Transverse colon (tissue), 4 donors: ENCODE results near the gene RFTN1. TPM values are rescaled to one million over a fixed set of nuclear protein-coding genes. Genes with fewer than 3 reads are reported as not detected.
A peak's percentile ranks its signal among the peaks of the same experiment; 100 is the strongest.

Experiments used
- DNase-seq: peaks from one replicate; pipeline ENCODE4 v3.0.0-alpha.2; 2019
- H3K27ac ChIP-seq, 4 donors: fragments of 200-600 bp; sonication (generic); 2 replicates each; pipeline ENCODE4 v1.5.1; 2016 to 2018; ENCODE audit warnings: inconsistent platforms in 4 of 4
- H3K27me3 ChIP-seq: fragments of 200-600 bp; sonication (generic); 2 replicates; pipeline ENCODE4 v1.5.1; 2017; ENCODE audit warnings: inconsistent platforms
- H3K36me3 ChIP-seq, 4 donors: fragments of 200-600 bp; sonication (generic); 2 replicates each; pipeline ENCODE4 v1.5.1; 2017 to 2019; ENCODE audit warnings: inconsistent platforms in 4 of 4
- H3K4me1 ChIP-seq, 4 donors: fragments of 200-600 bp; sonication (generic); 2 replicates each; pipeline ENCODE4 v1.5.1; 2017 to 2020; ENCODE audit warnings: inconsistent platforms in 4 of 4
- H3K4me3 ChIP-seq, 4 donors: fragments of 200-600 bp; sonication (generic); 1 replicate in 1 of 4; 2 replicates in 3 of 4; pipeline versions ENCODE4 v1.5.1 to v1.6.1; 2017 to 2019; ENCODE audit warnings: inconsistent platforms in 4 of 4
- H3K9me3 ChIP-seq, 2 donors: fragments of 200-600 bp; sonication (generic); 2 replicates each; pipeline ENCODE4 v1.5.1; 2017 to 2019; ENCODE audit warnings: inconsistent platforms in 2 of 2
- EP300 ChIP-seq: sonication (generic); formaldehyde crosslinking; IDR thresholded peaks from one replicate; pipeline ENCODE4 v1.6.1; 2017; ENCODE audit warnings: antibody characterized with exemption, low read depth
- POLR2A ChIP-seq: fragments of 450-650 bp; IDR thresholded peaks from one replicate; pipeline ENCODE4 v1.6.1; 2016; ENCODE audit warnings: antibody characterized with exemption, mild to moderate bottlenecking, moderate library complexity
- POLR2AphosphoS5 ChIP-seq, 3 donors: sonication (generic); formaldehyde crosslinking; IDR thresholded peaks; one replicate each; pipeline ENCODE4 v1.6.1; 2016; ENCODE audit warnings: antibody characterized with exemption in 3 of 3
- WGBS, 2 donors: methylation state at CpG; one replicate each; pipeline ENCODE4 v1.1.5; 2018; ENCODE audit warnings: low coverage in 1 of 2; 5-methylcytosine and 5-hydroxymethylcytosine counted together
- in situ Hi-C, 4 donors: fragments of 200-750 bp; cut with MboI; loops; one replicate each; pipeline versions ENCODE4 v1.15.0 to v1.15.1; 2017; ENCODE audit warnings: low sequenced_read_pairs in 3 of 4, low pct_ligation_motif_present in 1 of 4, low pct_unique_long_range_greater_than_20kb in 1 of 4
- intact Hi-C: fragments of 100-400 bp; cut with DNase I; formaldehyde crosslinking; loops from one replicate; pipeline ENCODE4 v1.15.1; 2023; ENCODE audit warnings: low total_unique reads
- total RNA-seq, 4 donors: library from RNA; depleted of rRNA; stranded (reverse); fragments of >200 nt; gene quantifications; one replicate each; pipeline ENCODE4 v1.1.0, GENCODE V29; 2016
- TF ChIP-seq, protein P1 (sequence below), 5 experiments: fragments of 200-600 bp in 3 of 5; fragments of 450-650 bp in 2 of 5; sonication (generic) in 3 of 5; IDR thresholded peaks; 1 replicate in 2 of 5; 2 replicates in 3 of 5; pipeline ENCODE4 v1.5.1; 2016 to 2017; ENCODE audit warnings: antibody characterized with exemption in 5 of 5, inconsistent platforms in 3 of 5, mild to moderate bottlenecking in 2 of 5, moderate library complexity in 1 of 5

The RFTN1 gene
- total RNA-seq, 4 donors from 2014 or later: 6.7 to 25.7 (median 15.7) TPM

GRCh38 chr3:16482194-16482769 lies 31.2 kb downstream of the RFTN1 start:
- no peaks in the 10 kb centered on the region for H3K36me3 ChIP-seq
- H3K27ac ChIP-seq: peak overlapping the region; percentile 44 to 51 (median 47)
- intact Hi-C loops: no loop called here
- DNase-seq: no peak
- 70 to 75% methylated on average over 2 to 5 of the region's 5 CpGs for WGBS, 2 donors
- H3K27me3 ChIP-seq: no peaks in the 10 kb centered on the region
- TF ChIP-seq EP300 (no peak), POLR2A (no peak), POLR2AphosphoS5 (IDR thresholded peaks at IDR 0.05) (no peak)
- TF ChIP-seq, protein P1, sequence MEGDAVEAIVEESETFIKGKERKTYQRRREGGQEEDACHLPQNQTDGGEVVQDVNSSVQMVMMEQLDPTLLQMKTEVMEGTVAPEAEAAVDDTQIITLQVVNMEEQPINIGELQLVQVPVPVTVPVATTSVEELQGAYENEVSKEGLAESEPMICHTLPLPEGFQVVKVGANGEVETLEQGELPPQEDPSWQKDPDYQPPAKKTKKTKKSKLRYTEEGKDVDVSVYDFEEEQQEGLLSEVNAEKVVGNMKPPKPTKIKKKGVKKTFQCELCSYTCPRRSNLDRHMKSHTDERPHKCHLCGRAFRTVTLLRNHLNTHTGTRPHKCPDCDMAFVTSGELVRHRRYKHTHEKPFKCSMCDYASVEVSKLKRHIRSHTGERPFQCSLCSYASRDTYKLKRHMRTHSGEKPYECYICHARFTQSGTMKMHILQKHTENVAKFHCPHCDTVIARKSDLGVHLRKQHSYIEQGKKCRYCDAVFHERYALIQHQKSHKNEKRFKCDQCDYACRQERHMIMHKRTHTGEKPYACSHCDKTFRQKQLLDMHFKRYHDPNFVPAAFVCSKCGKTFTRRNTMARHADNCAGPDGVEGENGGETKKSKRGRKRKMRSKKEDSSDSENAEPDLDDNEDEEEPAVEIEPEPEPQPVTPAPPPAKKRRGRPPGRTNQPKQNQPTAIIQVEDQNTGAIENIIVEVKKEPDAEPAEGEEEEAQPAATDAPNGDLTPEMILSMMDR (IDR thresholded peaks at IDR 0.05): no peak
- no peak overlapping the region for H3K4me3 ChIP-seq
- peaks cover 3 to 38% (median 13%) of the 10 kb centered on the region in 4 donors for H3K4me1 ChIP-seq
- in situ Hi-C loops: no loop called here
- no peaks in the 10 kb centered on the region for H3K9me3 ChIP-seq

DNA sequence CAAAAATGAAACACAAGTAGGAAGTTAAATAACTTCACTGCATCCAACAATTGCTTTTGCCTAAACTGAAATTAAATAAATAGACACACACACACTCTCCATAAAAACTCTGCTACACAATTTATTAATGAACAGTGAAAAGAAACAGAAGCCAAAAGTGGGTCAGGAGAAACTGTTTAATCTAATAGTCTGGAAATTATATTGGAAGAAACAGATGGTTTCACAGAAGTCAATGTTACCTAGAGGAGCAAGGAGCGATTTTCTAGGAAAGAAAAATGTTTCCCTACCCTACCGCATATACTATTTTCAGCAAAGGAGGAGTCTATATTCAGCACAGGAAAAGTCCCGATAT lies 32.0 kb downstream of the RFTN1 start:
- Histone ChIP-seq H3K27me3 (no peaks in the 10 kb centered on the region), H3K9me3 (no peaks in the 10 kb centered on the region), H3K36me3 (no peaks in the 10 kb centered on the region), H3K27ac (peak overlapping the region; percentile 22 to 48 (median 35)), H3K4me3 (no peak overlapping the region), H3K4me1 (peaks cover 3 to 46% (median 13%) of the 10 kb centered on the region in 4 donors)
- in situ Hi-C loops: no loop called here
- DNase-seq: no peak
- 59 to 80% methylated on average over 1 to 3 of the region's 3 CpGs for WGBS, 2 donors
- intact Hi-C loops: no loop called here
- TF ChIP-seq POLR2A (no peak), POLR2AphosphoS5 (IDR thresholded peaks at IDR 0.05) (no peak), EP300 (no peak)
- TF ChIP-seq, protein P1 (IDR thresholded peaks at IDR 0.05): no peak

GRCh38 chr3:16480861-16481545 lies 32.5 kb downstream of the RFTN1 start:
- in situ Hi-C loops (no loop called here), intact Hi-C loops (no loop called here)
- Histone ChIP-seq H3K36me3 (no peaks in the 10 kb centered on the region), H3K27ac (peak overlapping the region; percentile 22 to 48 (median 35)), H3K27me3 (no peaks in the 10 kb centered on the region), H3K4me3 (no peak overlapping the region), H3K9me3 (no peaks in the 10 kb centered on the region), H3K4me1 (peaks cover 3 to 47% (median 13%) of the 10 kb centered on the region in 4 donors)
- 33 to 36% methylated on average over 5 of the region's 5 CpGs for WGBS, 2 donors
- no peak for DNase-seq
- TF ChIP-seq, protein P1 (IDR thresholded peaks at IDR 0.05): no peak
- TF ChIP-seq POLR2AphosphoS5 (IDR thresholded peaks at IDR 0.05): no peak
- TF ChIP-seq POLR2A: no peak
- TF ChIP-seq EP300: no peak

GRCh38 chr3:16478516-16478915 lies 35.0 kb downstream of the RFTN1 start:
- H3K4me1 ChIP-seq: peaks cover 0 to 39% (median 6%) of the 10 kb centered on the region in 4 donors
- intact Hi-C loops: no loop called here
- in situ Hi-C loops: no loop called here
- H3K9me3 ChIP-seq: no peaks in the 10 kb centered on the region
- no peaks in the 10 kb centered on the region for H3K27me3 ChIP-seq
- TF ChIP-seq EP300: no peak
- TF ChIP-seq POLR2AphosphoS5 (IDR thresholded peaks at IDR 0.05): no peak
- TF ChIP-seq, protein P1 (IDR thresholded peaks at IDR 0.05): no peak
- no peak for DNase-seq
- 82 to 95% methylated on average over 2 of the region's 2 CpGs for WGBS, 2 donors
- H3K27ac ChIP-seq: no peak overlapping the region
- no peaks in the 10 kb centered on the region for H3K36me3 ChIP-seq
- no peak overlapping the region for H3K4me3 ChIP-seq
